T-cell (primary cell): ENCODE measurements around the gene MLPH. TPM values are rescaled to one million over a fixed set of nuclear protein-coding genes. Genes with fewer than 3 reads are reported as not detected.

Source experiments
- ATAC-seq, 4 experiments: fragments of 200-7000 bp in 3 of 4; fragments of 150-1000 bp in 1 of 4; cut with Tn5 transposase; replicated peaks in 1 of 4; 1 replicate in 3 of 4; 2 replicates in 1 of 4; pipeline ENCODE4 v1.10.0; 2021; ENCODE audit warnings: moderate library complexity in 3 of 4, mild to moderate bottlenecking in 2 of 4, moderate number of reproducible peaks in 1 of 4
- CTCF ChIA-PET, 2 donors: fragments of 300-600 bp; sonication (Branson Sonifier 250); formaldehyde crosslinking; loops; one replicate each; lab custom pipeline; 2022; ENCODE audit warnings: antibody characterized with exemption in 2 of 2; lab: Charles Lee
- POLR2A ChIA-PET, 2 donors: fragments of 300-600 bp; sonication (Branson Sonifier 250); formaldehyde crosslinking; loops; one replicate each; lab custom pipeline; 2022; ENCODE audit warnings: antibody characterized with exemption in 2 of 2; lab: Charles Lee
- DNase-seq, 35 experiments: peaks; one replicate each; pipeline versions ENCODE4 v3.0.0 to v3.0.0-alpha.2; 2013 to 2023
- H3K27ac ChIP-seq: one replicate; pipeline ENCODE4 v1.5.1; 2013; ENCODE audit warnings: low read length
- H3K27me3 ChIP-seq, 2 experiments: replicated peaks in 1 of 2; 1 replicate in 1 of 2; 2 replicates in 1 of 2; pipeline versions ENCODE4 v1.6.1 to v1.7.0; 2013; ENCODE audit warnings: low read length in 1 of 2, mixed read lengths in 1 of 2; ENCODE audit not compliant: control insufficient read depth in 2 of 2, insufficient read depth in 2 of 2; ENCODE audit errors: extremely low read depth in 1 of 2
- H3K36me3 ChIP-seq, 2 donors: 1 replicate in 1 of 2; 2 replicates in 1 of 2; pipeline versions ENCODE4 v1.6.1 to v1.7.0; 2013; ENCODE audit warnings: low read length in 1 of 2; ENCODE audit not compliant: control insufficient read depth in 2 of 2, insufficient read depth in 1 of 2; ENCODE audit errors: extremely low read depth in 1 of 2
- H3K4me1 ChIP-seq, 2 experiments: 1 replicate in 1 of 2; 2 replicates in 1 of 2; pipeline versions ENCODE4 v1.6.1 to v1.7.0; 2013; ENCODE audit warnings: low read length in 2 of 2, mixed read lengths in 1 of 2; ENCODE audit not compliant: insufficient read depth in 2 of 2, control insufficient read depth in 1 of 2; ENCODE audit errors: extremely low read depth in 1 of 2
- H3K4me3 ChIP-seq, 2 donors: 1 replicate in 1 of 2; 2 replicates in 1 of 2; pipeline versions ENCODE4 v1.5.1 to v1.7.0; 2013; ENCODE audit warnings: mild to moderate bottlenecking in 2 of 2, low read length in 1 of 2, moderate library complexity in 1 of 2; ENCODE audit not compliant: control insufficient read depth in 1 of 2; ENCODE audit errors: extremely low read depth in 1 of 2
- H3K9me3 ChIP-seq: 2 replicates; pipeline ENCODE4 v1.7.0; 2013
- H3K27ac Mint-ChIP-seq, 2 donors: one replicate each; pipeline ENCODE4 v1.8.0; 2020 to 2021; ENCODE audit warnings: mild to moderate bottlenecking in 2 of 2, mixed read lengths in 2 of 2
- H3K27me3 Mint-ChIP-seq, 2 donors: one replicate each; pipeline ENCODE4 v1.8.0; 2021 to 2022; ENCODE audit warnings: mixed read lengths in 2 of 2
- H3K36me3 Mint-ChIP-seq: one replicate; pipeline ENCODE4 v1.8.0; 2021; ENCODE audit warnings: mixed read lengths
- H3K4me1 Mint-ChIP-seq, 3 donors: one replicate each; pipeline ENCODE4 v1.8.0; 2020 to 2022; ENCODE audit warnings: mixed read lengths in 3 of 3, mild to moderate bottlenecking in 1 of 3
- H3K4me3 Mint-ChIP-seq, 3 donors: one replicate each; pipeline ENCODE4 v1.8.0; 2020 to 2022; ENCODE audit warnings: mild to moderate bottlenecking in 3 of 3, mixed read lengths in 3 of 3, moderate library complexity in 3 of 3
- H3K9me3 Mint-ChIP-seq, 3 donors: one replicate each; pipeline ENCODE4 v1.8.0; 2020 to 2022; ENCODE audit warnings: mixed read lengths in 3 of 3
- WGBS: methylation state at CpG from one replicate; pipeline ENCODE4 v1.1.5; 2013; ENCODE audit warnings: missing lambda C conversion rate; ENCODE audit not compliant: insufficient coverage; 5-methylcytosine and 5-hydroxymethylcytosine counted together
- total RNA-seq, 35 experiments: library from RNA in 6 of 35; stranded (reverse) in 6 of 35; fragments of 120-200 nt in 1 of 35; gene quantifications; one replicate each; pipeline versions ENCODE4 v1.2.1 to v1.2.4 and lab custom pipeline; 2013 to 2026

Gene MLPH
- total RNA-seq, 5 donors from 2014 or later (not counting 1 experiment from before 2014, with no cell fraction given), result 0.55 to 1.4 (median 0.72) TPM; not detected in 2

- Mint-ChIP-seq H3K4me3 (no peak overlapping the region), H3K4me1 (peaks cover 22 to 34% (median 24%) of the 10 kb centered on the region in 3 donors), H3K36me3 (no peaks in the 10 kb centered on the region), H3K27me3 (no peaks in the 10 kb centered on the region), H3K27ac (peak overlapping the region in 1 of 2 donors; percentile 94), H3K9me3 (no peaks in the 10 kb centered on the region)
- DNase-seq, result no peak
- no peak overlapping the region for H3K27ac ChIP-seq
- H3K4me3 ChIP-seq, result no peak overlapping the region
- no peak for ATAC-seq
- H3K36me3 ChIP-seq, result no peaks in the 10 kb centered on the region
- peaks cover 8 to 28% of the 10 kb centered on the region in 2 experiments for H3K4me1 ChIP-seq
- ChIA-PET CTCF (no interaction called here), POLR2A (no interaction called here)
- no peaks in the 10 kb centered on the region for H3K9me3 ChIP-seq
- peaks cover 0 to 3% of the 10 kb centered on the region in 2 experiments for H3K27me3 ChIP-seq
- 96% methylated on average over 4 of the region's 7 CpGs for WGBS
These were observed 115.4 kb downstream of the MLPH start for GRCh38 chr2:237602409-237602808.

DNA sequence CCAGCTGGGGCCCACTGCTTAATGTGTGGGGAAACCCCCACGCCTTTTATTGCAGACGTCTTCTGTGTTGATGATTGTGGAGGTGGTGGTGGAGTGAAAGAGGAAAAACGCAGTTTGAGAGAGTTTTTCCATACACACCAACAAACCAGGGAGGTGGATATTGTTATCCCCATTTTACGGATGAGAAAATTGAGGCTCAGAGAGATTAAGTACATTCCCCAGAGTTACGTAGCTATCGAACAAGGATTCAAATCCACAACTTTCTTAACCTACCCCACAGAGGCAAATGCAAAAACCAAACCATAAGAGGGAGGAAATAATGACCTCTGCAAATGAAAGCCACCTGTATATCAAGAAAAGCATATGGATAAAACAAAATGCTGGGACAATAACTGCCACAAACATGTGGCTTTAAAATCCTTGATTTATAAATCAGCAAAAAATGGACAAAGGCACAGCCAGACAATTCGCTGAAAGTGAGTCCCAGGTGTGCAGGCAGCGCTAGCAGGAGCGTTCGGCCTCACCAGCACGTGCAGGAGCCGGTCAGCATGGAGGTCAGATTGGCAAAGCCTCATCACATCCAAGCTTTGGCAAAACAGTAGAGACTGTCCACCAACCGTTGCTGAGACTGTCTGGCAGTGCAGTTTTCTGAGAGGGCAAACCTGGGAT lies 116.1 kb downstream of the MLPH start:
- peak overlapping the region in 1 of 2 donors; percentile 27 for H3K4me3 ChIP-seq
- no peaks in the 10 kb centered on the region for H3K9me3 ChIP-seq
- Mint-ChIP-seq H3K4me3 (peak overlapping the region; percentile 52 to 73 (median 71)), H3K9me3 (no peaks in the 10 kb centered on the region), H3K27ac (peak overlapping the region; percentile 91 to 94), H3K4me1 (peaks cover 22 to 26% (median 24%) of the 10 kb centered on the region in 3 donors), H3K36me3 (no peaks in the 10 kb centered on the region), H3K27me3 (peaks cover 0 to 4% of the 10 kb centered on the region in 2 donors)
- peaks cover 8 to 28% of the 10 kb centered on the region in 2 experiments for H3K4me1 ChIP-seq
- H3K27me3 ChIP-seq, result peaks cover 0 to 3% of the 10 kb centered on the region in 2 experiments
- CTCF ChIA-PET, result interaction anchor here in 1 of 2 donors (0.9 to 1.0 kb wide), 2 partner anchors 31 to 71 kb away, joined by 3 to 6 read pairs; no protein-coding TSS in a partner anchor
- peak overlapping the region; percentile 83 for H3K27ac ChIP-seq
- WGBS, result 49% methylated on average over 7 of the region's 13 CpGs
- H3K36me3 ChIP-seq, result no peaks in the 10 kb centered on the region
- no peak for ATAC-seq
- no peak for DNase-seq
- POLR2A ChIA-PET, result interaction anchor here in 1 of 2 donors (0.9 kb wide), 2 partner anchors 70 to 72 kb away, joined by 3 to 6 read pairs; no protein-coding TSS in a partner anchor

- Mint-ChIP-seq H3K27me3 (peaks cover 0 to 4% of the 10 kb centered on the region in 2 donors), H3K9me3 (no peaks in the 10 kb centered on the region), H3K4me1 (peaks cover 20 to 24% (median 22%) of the 10 kb centered on the region in 3 donors), H3K36me3 (no peaks in the 10 kb centered on the region), H3K27ac (peak overlapping the region; percentile 91 to 94), H3K4me3 (peak overlapping the region; percentile 52 to 73 (median 71))
- Histone ChIP-seq H3K27ac (peak overlapping the region; percentile 83), H3K27me3 (peaks cover 0 to 3% of the 10 kb centered on the region in 2 experiments), H3K4me1 (peaks cover 8 to 28% of the 10 kb centered on the region in 2 experiments), H3K4me3 (peak overlapping the region; percentile 27 to 49), H3K36me3 (no peaks in the 10 kb centered on the region), H3K9me3 (no peaks in the 10 kb centered on the region)
- WGBS, result 4% methylated on average over 6 of the region's 15 CpGs
- POLR2A ChIA-PET, result interaction anchor here (0.5 to 1.0 kb wide), 10 partner anchors 9 to 367 kb away, joined by 3 to 8 read pairs (median 4); no protein-coding TSS in a partner anchor
- CTCF ChIA-PET, result interaction anchor here in 1 of 2 donors (0.7 to 1.1 kb wide), 4 partner anchors 22 to 70 kb away, joined by 3 to 7 read pairs (median 4); no protein-coding TSS in a partner anchor
- peak; percentile 15 to 86 (median 68) for DNase-seq
- peak; percentile 94 to 99 (median 99) for ATAC-seq
These were observed 116.8 kb downstream of the MLPH start for GRCh38 chr2:237603718-237604362.

DNA sequence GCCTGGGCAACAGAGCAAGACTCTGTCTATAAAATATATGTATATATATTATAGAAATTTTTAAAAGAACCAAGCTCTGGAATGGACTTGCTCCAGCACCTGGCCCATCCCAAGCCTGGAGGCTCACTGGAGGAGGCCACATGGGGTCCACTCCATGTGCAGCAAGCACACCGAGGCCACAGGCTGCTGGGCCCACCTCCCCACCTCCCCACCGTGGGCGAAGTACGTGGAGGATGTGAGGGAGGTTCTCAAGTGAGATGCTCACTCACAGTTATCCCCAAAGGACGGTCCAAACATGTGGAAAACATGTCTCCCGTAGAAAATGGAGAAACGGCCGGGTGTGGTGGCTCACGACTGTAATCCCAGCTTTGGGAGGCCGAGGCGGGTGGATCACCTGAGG lies 117.3 kb downstream of the MLPH start:
- Histone ChIP-seq H3K9me3 (no peaks in the 10 kb centered on the region), H3K27ac (peak overlapping the region; percentile 83), H3K27me3 (peaks cover 0 to 3% of the 10 kb centered on the region in 2 experiments), H3K36me3 (no peaks in the 10 kb centered on the region), H3K4me1 (peaks cover 8 to 28% of the 10 kb centered on the region in 2 experiments), H3K4me3 (no peak overlapping the region)
- Mint-ChIP-seq H3K9me3 (no peaks in the 10 kb centered on the region), H3K4me3 (peak overlapping the region in 1 of 3 donors; percentile 73), H3K27me3 (peaks cover 0 to 4% of the 10 kb centered on the region in 2 donors), H3K4me1 (peaks cover 20 to 24% (median 22%) of the 10 kb centered on the region in 3 donors), H3K36me3 (no peaks in the 10 kb centered on the region), H3K27ac (peak overlapping the region; percentile 91 to 94)
- POLR2A ChIA-PET, result interaction anchor here (0.5 to 1.0 kb wide), 10 partner anchors 8 to 366 kb away, joined by 3 to 8 read pairs (median 4); no protein-coding TSS in a partner anchor
- no peak for ATAC-seq
- DNase-seq, result no peak
- 100% methylated on average over 5 of the region's 11 CpGs for WGBS
- CTCF ChIA-PET, result interaction anchor here in 1 of 2 donors (0.7 to 1.1 kb wide), 4 partner anchors 23 to 69 kb away, joined by 3 to 7 read pairs (median 4); no protein-coding TSS in a partner anchor

Other genes with a start within 250 kb of the MLPH start
- 1 to 10 TPM; 1.5 to 2.9 (median 2.5) TPM for gene COL6A3, start 73.1 kb upstream of the MLPH start, total RNA-seq
- gene PRLH, start 79.3 kb downstream of the MLPH start, total RNA-seq, result not detected
- gene RAB17, start 103.5 kb downstream of the MLPH start, total RNA-seq, result under 1 TPM in 3 of 5 donors, not detected in 2; 0.32 to 0.73 (median 0.62) TPM
- 100 to 1,000 TPM; 105 to 170 (median 128) TPM for gene LRRFIP1, start 140.3 kb downstream of the MLPH start, total RNA-seq